ENCODE data around the gene TBC1D16.
A peak's percentile ranks its signal among the peaks of the same experiment; 100 is the strongest.

The TBC1D16 gene, protein sequence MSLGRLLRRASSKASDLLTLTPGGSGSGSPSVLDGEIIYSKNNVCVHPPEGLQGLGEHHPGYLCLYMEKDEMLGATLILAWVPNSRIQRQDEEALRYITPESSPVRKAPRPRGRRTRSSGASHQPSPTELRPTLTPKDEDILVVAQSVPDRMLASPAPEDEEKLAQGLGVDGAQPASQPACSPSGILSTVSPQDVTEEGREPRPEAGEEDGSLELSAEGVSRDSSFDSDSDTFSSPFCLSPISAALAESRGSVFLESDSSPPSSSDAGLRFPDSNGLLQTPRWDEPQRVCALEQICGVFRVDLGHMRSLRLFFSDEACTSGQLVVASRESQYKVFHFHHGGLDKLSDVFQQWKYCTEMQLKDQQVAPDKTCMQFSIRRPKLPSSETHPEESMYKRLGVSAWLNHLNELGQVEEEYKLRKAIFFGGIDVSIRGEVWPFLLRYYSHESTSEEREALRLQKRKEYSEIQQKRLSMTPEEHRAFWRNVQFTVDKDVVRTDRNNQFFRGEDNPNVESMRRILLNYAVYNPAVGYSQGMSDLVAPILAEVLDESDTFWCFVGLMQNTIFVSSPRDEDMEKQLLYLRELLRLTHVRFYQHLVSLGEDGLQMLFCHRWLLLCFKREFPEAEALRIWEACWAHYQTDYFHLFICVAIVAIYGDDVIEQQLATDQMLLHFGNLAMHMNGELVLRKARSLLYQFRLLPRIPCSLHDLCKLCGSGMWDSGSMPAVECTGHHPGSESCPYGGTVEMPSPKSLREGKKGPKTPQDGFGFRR

DNA sequence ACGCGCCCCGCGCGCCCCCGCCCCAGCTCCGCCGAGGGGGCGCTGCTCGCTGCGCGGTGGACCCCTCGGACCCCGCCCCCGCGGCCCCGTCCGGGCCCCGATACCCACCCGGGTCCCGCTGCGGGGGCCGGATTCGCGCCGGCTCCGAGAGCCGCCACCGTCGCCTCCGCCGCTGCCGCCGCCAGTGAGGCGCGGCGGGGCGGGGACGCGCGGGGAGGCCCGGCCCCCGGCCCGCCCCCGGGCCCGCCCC is at the start of gene TBC1D16:
Gene TBC1D16 (minus strand): TSS at position 186 of the 250 bp plus-strand sequence. CDS start 22,325 bp downstream, outside the sequence.
- DNase-seq (ENCODE audit: low read depth in 2 of 2), result no peak

DNA sequence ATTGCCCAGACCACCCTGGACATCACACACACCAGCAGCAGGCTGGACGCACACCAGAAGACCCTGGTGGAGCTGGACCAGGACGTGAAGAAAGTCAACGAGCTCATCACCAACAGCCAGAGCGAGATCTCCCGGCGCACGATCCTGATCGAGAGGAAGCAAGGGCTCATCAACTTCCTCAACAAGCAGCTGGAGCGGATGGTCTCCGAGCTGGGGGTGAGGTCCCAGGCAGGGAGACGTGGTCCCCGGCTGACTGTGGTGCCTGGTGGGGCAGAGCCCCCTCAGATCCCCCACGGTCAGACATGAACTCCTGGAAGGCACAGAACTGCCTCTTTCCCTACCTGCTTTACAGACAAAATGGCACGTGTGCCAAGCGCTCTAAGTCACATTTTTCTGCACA is 49.1 kb upstream of the TBC1D16 start:
- no peak for DNase-seq (ENCODE audit: low read depth in 2 of 2)

DNA sequence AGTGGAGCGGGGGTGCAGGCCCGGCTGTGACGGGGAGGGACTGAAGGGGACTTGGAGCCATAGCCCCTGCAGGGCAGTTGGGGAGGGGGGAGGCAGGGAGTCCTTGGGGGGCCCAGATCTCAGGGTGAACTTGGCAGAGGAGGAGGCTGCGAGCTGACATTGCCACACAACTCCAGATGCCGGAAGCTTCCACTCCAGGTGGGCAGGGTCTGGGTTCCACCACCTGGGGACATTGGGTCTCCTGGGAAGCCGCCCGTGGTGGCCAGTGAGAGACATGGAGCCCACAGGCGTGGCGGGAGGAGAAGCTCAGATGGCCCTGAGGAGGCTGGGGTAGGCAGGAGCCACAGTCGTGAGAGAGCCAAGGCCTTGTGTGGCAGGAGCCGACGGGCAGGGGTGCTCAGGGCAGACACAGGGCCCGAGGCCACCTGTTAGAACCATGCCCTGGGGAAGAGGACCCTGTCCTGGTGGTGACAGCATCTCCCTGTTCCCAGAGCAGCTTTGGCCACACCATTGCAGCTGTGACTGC is 47.5 kb upstream of the TBC1D16 start:
- no peak for DNase-seq (ENCODE audit: low read depth in 2 of 2)

DNA sequence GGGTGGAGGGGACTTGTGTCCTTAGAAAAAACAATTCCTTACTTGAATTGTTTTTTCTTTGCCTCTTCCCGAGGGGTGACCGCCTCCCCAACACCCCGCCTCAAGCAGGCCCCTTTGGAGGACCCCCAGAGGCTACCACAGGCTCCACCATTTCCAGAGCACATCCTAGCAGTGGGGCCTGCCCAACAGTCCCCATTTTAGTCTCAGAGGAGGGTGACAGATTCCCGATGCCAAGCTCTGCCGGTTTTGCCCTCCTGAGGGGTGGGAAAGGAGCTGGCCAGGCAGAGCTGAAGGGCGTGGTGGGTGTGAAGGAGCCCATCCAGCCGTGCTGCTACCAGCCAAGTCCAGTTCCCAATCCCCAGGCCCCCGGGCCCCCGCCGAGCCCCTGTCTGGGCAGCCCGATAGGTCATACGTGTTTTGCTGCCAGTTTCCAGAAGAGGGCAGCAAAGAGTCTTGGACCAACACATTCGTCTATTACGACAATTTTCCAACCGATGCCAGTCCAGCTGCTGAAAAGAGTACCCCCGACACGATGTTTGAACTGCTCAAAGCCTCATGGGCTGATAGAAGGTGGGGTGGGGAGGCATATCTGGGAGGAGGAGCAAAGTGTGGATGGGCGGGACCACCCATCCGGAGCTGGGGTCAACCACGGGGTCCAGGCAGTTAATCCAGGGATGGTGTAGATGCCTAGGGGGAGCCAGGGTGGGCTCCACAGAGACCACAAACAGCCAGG is 46.9 kb upstream of the TBC1D16 start:
- peak in 1 of 2 donors; percentile 22 for DNase-seq (ENCODE audit: low read depth in 2 of 2)

DNA sequence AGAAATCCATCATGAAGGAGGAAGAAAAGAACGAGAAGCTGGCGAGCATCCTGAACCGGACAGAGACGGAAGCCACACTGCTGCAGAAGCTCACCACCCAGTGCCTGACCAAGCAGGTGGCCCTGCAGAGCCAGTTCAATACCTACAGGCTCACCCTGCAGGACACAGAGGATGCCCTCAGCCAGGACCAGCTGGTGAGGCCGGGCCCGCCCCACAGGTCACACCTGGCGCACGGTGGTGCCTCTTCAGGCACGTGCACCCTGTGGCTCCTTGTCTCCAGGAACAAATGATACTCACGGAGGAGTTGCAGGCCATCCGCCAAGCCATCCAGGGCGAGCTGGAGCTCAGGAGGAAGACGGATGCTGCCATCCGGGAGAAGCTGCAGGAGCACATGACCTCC is 45.9 kb upstream of the TBC1D16 start:
- DNase-seq (ENCODE audit: low read depth in 2 of 2), result no peak

DNA sequence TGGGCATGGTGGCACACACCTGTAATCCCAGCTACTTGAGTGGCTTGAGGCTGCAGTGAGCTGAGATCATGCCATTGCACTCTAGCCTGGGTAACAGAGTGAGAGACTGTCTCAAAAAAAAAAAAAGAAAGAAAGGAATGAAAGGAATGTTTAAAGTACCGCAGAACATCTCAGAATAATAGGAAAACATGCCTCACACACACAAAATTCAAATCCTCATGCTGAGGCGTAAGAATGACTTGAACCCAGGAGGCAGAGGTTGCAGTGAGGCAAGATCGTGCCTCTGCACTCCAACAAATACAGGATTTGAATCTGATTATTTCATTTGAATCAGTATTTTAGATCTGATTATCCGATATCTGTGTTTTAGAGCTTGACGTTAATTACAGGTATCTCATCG is 44.4 kb upstream of the TBC1D16 start:
- DNase-seq (ENCODE audit: low read depth in 2 of 2), result no peak

DNA sequence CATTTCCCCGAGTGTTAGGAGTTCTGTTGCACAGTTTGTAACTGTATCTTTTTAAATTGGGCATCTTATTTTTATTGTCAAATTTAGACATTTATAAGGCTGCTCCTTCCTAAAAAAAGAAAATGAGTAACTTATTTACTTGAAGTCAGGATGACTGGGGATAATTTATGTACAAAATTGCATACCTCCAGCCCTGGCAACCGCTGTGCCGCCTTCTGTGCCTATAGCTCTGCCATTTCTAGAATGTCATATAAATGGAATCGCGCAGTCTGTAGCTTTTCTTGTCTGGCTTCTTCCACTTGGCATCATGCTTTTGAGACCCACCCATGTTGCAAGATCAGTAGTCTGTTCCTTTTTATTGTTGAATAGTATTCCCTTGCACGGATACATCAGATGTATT is 36.7 kb upstream of the TBC1D16 start:
- DNase-seq (ENCODE audit: low read depth in 2 of 2), result no peak

DNA sequence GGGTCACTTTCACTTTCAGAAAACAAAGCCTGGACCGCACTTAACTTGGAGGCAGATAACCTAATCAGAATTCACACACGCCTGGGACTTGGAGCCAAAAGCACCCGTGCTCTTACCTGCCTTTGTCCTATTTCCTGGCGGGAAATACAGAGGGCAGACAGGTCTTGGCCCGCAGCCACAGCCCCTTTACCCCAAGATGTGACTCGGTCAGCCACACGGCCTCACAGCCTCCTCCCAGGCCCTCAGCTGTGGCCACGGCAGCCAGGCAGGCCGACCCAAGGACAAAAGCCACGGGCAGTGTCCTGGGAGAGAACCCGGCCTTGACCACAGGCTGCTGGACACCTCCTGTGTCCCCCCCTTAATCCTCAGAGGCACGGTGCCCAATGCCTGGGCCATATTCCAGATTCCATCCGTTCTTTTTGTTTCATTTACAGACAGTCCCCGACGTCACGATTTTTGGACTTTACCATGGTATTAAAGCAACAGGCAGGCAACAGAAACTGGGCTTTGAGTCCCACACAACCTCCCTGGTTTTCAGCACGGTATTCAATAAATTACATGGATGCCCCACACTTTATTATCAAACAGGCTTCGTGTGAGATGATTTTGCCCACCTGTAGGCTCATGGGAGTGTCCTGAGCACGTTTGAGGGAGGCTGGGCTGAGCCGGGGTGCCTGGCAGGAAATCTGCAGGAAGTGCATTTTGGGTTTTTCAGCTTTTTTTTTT is 35.6 kb upstream of the TBC1D16 start:
- no peak for DNase-seq (ENCODE audit: low read depth in 2 of 2)

DNA sequence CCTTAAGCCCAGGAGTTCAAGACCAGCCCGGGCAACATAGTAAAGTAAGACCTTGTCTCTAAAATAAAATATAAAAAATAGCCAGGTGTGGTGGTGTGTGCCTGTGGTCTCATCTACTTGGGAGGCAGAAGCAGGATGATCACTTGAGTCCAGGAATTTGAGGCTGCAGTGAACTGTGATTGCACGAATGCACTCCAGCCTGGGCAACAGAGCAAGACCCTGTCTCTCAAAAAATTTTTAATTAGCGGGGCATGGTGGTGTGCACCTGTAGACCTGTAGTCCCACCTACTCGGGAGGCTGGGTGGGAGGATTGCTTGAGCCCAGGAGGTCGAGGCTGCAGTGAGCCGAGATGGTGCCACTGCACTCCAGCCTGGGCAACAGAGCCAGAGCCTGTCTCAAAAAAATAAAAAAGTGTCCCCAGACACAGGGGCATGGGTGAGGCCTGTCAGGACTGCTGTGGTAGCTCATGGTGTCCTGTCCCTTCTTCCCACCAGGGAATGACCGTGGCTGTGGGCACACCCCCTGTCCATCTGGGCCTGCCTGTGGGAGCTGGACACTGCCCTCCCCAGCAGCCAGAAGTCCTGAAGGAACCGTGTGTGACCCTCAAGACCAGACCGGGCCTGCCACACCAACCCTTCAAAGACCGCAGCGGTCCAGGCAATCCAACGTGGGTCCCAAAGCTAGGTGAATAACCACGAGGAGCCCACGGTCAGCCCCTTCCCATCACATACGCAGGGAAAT is 34.9 kb upstream of the TBC1D16 start:
- no peak for DNase-seq (ENCODE audit: low read depth in 2 of 2)

DNA sequence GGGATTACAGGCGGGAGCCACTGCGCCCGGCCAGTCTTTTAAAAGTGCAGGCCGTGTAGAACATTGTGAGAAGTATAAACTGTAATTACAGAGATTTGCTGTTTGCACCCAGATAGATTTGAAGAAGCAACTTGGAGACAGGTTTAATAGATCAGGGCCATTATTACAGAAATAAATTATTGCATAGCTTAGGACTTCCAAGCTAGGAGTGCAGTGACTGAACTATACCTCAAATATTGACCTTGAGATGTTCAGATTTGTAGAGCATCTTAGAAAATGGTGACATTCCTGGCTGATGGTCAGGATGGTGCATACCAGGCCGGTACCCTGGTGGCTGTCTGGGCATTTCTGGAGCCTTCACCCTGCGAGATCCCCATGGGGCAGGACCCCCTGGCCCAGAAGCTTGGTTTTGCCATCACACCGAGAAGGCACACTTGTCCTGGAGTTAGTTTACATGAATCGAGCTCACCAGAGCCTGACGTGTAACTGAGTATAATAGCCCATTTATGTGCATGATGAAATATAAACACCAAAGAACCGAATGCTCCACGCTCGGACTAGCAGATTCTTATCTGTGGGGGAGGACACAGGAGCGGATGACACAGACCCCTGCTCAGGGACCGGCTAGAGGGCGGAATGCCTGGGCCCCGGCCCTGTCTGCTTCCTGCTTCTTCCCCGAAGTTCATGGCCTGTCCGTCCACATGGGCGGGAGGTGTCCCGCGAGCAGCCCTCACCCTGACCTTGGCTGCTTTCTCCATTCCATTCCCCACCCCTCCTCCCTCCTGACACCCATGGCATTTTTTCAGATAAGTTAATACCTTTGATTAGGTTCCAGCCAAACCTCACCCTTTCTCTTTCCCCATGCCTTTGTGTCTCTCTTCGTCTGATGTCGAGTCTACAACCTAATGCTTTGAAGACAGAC is 32.9 kb upstream of the TBC1D16 start:
- DNase-seq (ENCODE audit: low read depth in 2 of 2), result no peak

DNA sequence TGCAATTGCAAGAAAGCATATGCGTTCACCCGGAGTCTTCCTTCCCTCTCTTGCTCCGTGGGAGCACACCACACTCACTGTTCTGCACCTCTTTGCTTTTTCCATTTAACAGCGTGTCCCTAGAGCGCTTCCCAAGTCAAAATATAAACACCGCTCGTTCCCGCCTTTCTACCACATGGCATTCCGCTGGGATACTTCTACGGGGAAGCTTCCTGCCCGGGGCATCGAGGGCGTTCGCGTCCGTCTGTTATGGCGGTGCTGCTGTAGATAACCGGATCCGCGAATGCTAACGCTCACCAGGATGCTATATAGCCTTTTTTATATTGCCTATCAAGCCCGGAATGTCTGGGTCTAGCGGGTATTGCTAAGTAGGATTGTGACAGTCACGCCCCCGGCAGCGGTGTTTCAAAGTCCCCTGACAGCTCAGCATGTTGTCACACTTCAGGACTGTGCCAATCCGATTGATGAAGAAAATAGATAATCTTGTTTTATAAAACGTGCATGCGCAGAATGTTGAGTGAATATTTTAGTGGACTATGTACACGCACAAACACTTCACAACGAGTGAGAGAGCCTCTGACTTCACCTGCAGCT is 31.8 kb upstream of the TBC1D16 start:
- no peak for DNase-seq (ENCODE audit: low read depth in 2 of 2)

DNA sequence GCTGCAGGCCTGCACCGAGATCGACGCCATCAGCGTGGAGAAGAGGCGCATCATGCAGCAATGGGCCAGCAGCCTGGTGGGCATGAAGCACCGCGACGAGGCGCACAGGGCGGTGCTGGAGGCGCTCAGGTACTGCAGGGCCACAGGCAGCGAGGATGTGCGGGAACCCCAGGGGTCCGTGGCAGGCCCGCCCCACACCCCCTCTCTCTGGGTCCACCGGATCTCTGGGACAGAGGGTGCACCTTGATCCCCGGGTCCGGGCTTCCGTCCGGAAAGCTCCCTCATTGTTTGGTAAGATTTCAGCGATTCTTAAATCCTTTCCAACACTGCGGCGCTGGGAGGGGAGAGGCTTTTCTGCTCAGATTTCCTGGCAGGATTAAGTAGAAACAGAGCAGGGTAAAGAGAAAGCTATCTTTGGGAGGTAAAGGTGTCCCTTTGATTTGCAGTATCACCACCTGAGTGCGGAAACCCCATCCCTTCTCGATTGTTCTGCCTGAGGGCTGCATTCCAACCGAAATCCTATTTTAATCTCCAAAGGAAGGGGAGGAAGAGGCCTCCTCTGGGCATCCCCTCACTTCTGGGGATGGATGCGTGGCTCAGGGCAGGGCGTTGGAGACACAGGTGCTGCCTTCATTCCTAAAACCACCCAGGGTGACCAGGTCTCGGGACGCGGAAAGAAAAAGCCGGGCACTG is 30.0 kb upstream of the TBC1D16 start:
- DNase-seq (ENCODE audit: low read depth in 2 of 2), result no peak

DNA sequence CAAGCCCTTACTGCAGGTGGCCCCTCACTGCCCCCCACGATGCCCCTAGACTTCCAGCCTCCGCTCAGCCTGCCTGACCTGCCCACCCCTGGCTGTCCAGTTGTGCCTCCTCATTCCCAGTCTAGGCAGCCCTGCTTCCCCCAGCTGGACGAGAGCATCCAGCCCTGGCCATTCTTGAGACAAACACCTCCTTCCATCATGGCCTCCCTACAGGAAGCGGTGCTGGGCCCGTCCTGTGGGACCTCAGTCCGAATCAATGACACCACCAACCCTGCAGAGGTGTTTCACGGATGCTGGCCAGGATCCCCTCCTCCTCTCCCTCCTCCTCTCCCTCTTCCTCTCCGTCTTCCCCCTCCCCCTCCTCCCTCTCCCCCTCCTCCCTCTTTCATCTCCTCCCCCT is 29.0 kb upstream of the TBC1D16 start:
- DNase-seq (ENCODE audit: low read depth in 2 of 2), result no peak

DNA sequence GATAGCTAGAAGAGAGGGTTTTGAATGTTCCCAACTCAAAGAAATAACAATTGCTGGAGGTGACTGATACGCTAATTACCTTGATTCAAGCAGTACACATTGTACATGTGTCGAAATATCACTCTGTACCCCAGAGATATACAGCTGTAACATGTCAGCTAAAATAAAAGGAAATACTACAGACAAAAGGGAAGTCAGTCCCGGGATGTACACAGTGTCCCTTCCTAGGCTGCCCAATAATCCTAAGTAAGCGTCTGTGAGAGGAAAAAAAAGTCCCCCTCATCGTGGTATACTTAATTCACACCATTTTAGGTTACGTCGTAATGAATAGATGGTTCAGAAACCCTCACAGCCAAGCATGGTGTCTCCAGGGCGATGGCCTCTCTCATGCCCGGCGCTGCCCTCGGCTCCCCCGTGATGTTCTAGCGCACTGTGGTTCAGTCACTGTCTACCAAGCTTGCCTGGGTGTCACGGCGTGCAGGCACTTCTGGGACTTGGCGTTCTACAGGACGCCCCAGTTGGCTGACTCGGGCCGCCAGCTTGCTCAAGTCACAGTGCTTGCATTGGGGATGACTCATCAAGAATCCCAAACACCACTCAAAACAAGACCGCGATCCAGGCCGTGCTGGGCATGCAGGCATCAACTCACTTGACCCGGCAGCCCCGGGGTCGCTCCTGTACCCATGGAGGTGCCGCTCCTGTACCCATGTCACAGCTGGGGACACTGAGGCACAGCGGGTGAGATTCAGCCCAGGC is 28.3 kb upstream of the TBC1D16 start:
- DNase-seq (ENCODE audit: low read depth in 2 of 2), result no peak

DNA sequence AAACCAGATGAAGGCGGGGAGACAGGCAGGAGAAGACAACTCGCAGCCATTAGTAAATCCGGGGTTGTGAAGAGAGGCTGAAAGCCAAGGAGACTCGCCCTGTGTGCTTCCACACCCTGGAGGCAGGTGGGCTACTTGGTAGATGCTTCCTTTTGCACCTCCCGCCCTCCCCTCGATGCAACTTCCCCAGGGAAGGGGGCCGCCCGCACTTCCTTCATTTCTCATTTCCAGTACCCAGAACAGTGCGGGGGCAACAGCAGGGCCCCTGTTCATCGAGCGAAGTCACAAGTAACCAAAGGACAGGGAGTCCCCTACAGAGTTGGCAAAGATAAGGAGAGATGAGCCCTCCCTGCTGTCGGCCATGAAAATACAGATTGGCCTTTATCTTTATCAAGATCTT is 25.7 kb upstream of the TBC1D16 start:
- DNase-seq (ENCODE audit: low read depth in 2 of 2), result no peak

DNA sequence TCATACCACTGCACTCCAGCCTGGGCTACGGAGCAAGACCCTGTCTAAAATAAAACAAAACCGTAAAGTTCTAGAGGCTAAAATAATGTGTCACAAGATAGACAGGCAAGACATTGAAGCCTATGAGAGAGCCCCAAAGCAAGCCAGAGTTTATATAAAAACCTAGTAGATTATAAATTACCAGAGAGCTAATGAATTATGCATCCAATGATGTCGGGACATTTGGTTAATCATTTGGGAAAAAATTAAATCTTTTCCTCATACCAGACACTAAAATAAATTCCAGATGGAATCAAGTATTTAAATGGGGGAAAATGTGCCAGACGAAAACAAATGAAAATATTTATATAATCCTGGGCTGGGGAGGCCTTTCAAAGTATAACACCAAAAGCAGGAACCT is 25.0 kb upstream of the TBC1D16 start:
- DNase-seq (ENCODE audit: low read depth in 2 of 2), result no peak

DNA sequence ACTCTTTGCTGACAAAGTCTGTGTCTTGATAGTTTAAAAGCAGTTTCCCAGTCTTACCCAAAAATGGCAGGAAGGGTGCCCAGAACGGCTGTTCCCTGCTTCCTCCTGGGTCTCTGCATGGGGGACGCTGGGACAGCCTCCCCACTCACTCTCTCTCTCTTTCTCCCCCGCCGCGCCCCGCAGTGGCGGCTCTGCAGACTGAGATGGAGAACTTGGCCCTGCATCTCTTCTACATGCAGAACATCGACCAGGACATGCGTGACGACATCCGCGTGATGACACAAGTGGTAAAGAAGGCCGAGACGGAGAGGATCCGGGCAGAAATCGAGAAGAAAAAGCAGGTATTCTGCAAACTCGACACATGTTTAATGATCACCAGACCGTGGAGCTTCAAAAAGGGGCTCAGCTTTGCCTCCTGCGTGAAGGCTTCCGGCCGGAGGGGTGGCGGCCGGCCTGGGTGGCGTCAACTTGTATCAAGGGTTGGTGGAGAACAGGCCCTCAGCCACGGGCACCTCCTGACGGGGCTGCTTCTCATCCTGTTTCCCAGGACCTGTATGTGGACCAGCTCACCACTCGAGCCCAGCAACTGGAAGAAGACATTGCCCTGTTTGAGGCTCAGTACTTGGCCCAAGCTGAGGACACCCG is 22.8 kb upstream of the TBC1D16 start:
- DNase-seq (ENCODE audit: low read depth in 2 of 2), result no peak

DNA sequence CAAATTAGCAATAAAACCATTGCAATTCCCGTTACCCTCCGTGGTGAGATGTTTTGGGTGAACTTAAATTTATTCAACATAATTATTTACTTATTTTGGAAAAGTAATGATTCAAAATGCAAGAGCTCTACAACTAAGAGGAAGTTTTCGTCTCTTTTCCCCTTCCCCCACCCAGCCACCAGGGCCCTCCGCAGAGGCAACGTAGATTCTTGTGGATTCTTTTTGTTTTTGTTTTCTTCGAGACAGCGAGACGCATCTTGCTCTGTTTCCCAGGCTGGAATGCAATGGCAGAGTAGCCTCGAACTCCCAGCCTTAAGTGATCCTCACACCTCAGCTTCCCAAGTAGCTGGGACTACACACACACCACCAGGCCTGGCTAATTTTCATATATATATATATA is 19.9 kb upstream of the TBC1D16 start:
- no peak for DNase-seq (ENCODE audit: low read depth in 2 of 2)
